SK-N-SH (cell line): ENCODE data around the gene DCLK1. TPM values are rescaled to one million over a fixed set of nuclear protein-coding genes. Genes with fewer than 3 reads are reported as not detected.

ENCODE experiments used
- GABPA ChIP-seq: IDR thresholded peaks from 2 replicates; pipeline ENCODE4 v1.4.0; 2012; ENCODE audit warnings: low read depth, mild to moderate bottlenecking
- GATA2 ChIP-seq: sonication (generic); formaldehyde crosslinking; IDR thresholded peaks from 2 replicates; pipeline ENCODE4 v1.5.0; 2020; ENCODE audit warnings: mild to moderate bottlenecking, missing genetic modification reagents
- MXI1 ChIP-seq: IDR thresholded peaks from 2 replicates; pipeline ENCODE4 v1.6.1; 2012; ENCODE audit warnings: mild to moderate bottlenecking, low read depth, low read length, improper control_type of control experiment
- NRF1 ChIP-seq: IDR thresholded peaks from 2 replicates; pipeline ENCODE4 v1.6.1; 2012; ENCODE audit warnings: low read depth, mild to moderate bottlenecking, low read length
- RFX5 ChIP-seq: IDR thresholded peaks from 2 replicates; pipeline ENCODE4 v1.6.1; 2012; ENCODE audit warnings: mild to moderate bottlenecking, improper control_type of control experiment, low read length
- RXRA ChIP-seq: IDR thresholded peaks from 2 replicates; pipeline ENCODE4 v1.4.0; 2012; ENCODE audit warnings: low read depth, mild to moderate bottlenecking, borderline replicate concordance
- SIN3A ChIP-seq: IDR thresholded peaks from 2 replicates; pipeline ENCODE4 v1.6.1; 2012; ENCODE audit warnings: low read depth, mild to moderate bottlenecking, low read length, moderate library complexity, borderline replicate concordance
- SMC3 ChIP-seq: IDR thresholded peaks from 2 replicates; pipeline ENCODE4 v1.6.1; 2012; ENCODE audit warnings: low read depth, low read length, improper control_type of control experiment
- TEAD4 ChIP-seq: IDR thresholded peaks from 2 replicates; pipeline ENCODE4 v1.4.0; 2012; ENCODE audit warnings: mild to moderate bottlenecking, borderline replicate concordance; ENCODE audit not compliant: insufficient read depth
- YY1 ChIP-seq: IDR thresholded peaks from 2 replicates; pipeline ENCODE4 v1.4.0; 2012; ENCODE audit warnings: low read depth, mild to moderate bottlenecking
- polyA plus RNA-seq, 3 experiments: library from polyadenylated mRNA; depleted of rRNA; stranded (reverse); fragments of >200 nt; gene quantifications; 2 replicates each; pipeline ENCODE4 v1.2.3, GENCODE V29; 2012
- TF ChIP-seq, protein P1 (sequence below): IDR thresholded peaks from 2 replicates; pipeline ENCODE4 v1.4.0; 2012; ENCODE audit warnings: low read depth, borderline replicate concordance
- TF ChIP-seq, protein P2 (sequence below): IDR thresholded peaks from 2 replicates; pipeline ENCODE4 v1.4.0; 2012; ENCODE audit warnings: low read depth
- TF ChIP-seq, protein P3 (sequence below): fragments of 200-600 bp; sonication (generic); IDR thresholded peaks from 2 replicates; pipeline ENCODE4 v1.6.1; 2017; ENCODE audit warnings: antibody characterized with exemption, mild to moderate bottlenecking, moderate library complexity
- TF ChIP-seq, protein P4 (sequence below): IDR thresholded peaks from 2 replicates; pipeline ENCODE4 v1.6.1; 2012; ENCODE audit warnings: mild to moderate bottlenecking, low read depth, low read length, moderate library complexity

DCLK1 gene
- polyA plus RNA-seq, 1 of the 3 experiments (the other 2 are of a cell fraction): 1.1 TPM

DNA sequence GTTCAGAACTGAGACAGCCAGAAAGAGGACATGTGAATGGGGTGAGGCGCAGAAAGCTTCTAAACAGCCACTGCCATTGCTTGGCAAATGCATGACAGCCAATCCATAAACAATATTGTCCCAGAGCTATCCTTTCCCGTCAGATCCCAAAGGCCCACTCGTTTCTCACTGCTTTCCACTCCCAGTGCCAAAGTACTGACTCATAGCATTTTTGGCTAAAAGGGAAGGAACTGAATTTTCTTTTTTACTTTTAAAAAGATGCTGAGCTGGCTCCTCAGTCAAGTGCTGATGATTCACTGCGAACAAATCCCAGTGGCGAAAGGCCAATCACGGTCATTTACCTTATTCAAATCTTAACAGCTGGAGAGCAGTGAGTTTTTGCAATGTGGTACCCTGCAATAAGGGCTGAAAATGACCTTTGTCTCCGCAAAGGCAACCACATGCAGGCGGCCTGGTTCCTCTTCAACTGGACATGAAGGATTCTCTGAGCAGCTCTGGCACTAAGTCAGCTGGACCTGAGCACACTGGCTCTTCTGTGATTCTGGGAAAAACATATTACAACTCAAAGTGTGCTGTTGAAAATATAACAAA lies 151.7 kb downstream of the DCLK1 start (continued):
- TF ChIP-seq TEAD4: peak; percentile 37; the same call in 1 of the 2 replicates
- TF ChIP-seq, protein P1, sequence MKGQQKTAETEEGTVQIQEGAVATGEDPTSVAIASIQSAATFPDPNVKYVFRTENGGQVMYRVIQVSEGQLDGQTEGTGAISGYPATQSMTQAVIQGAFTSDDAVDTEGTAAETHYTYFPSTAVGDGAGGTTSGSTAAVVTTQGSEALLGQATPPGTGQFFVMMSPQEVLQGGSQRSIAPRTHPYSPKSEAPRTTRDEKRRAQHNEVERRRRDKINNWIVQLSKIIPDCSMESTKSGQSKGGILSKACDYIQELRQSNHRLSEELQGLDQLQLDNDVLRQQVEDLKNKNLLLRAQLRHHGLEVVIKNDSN: no peak
- TF ChIP-seq, protein P2, sequence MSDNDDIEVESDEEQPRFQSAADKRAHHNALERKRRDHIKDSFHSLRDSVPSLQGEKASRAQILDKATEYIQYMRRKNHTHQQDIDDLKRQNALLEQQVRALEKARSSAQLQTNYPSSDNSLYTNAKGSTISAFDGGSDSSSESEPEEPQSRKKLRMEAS: no peak
- TF ChIP-seq RFX5: no peak
- peak; percentile 44; the same call in 1 of the 2 replicates for TF ChIP-seq SIN3A
- TF ChIP-seq MXI1: no peak
- no peak for TF ChIP-seq YY1
- TF ChIP-seq NRF1: no peak
- TF ChIP-seq RXRA: peak; percentile 24; the same call in 1 of the 2 replicates
- TF ChIP-seq, protein P3, sequence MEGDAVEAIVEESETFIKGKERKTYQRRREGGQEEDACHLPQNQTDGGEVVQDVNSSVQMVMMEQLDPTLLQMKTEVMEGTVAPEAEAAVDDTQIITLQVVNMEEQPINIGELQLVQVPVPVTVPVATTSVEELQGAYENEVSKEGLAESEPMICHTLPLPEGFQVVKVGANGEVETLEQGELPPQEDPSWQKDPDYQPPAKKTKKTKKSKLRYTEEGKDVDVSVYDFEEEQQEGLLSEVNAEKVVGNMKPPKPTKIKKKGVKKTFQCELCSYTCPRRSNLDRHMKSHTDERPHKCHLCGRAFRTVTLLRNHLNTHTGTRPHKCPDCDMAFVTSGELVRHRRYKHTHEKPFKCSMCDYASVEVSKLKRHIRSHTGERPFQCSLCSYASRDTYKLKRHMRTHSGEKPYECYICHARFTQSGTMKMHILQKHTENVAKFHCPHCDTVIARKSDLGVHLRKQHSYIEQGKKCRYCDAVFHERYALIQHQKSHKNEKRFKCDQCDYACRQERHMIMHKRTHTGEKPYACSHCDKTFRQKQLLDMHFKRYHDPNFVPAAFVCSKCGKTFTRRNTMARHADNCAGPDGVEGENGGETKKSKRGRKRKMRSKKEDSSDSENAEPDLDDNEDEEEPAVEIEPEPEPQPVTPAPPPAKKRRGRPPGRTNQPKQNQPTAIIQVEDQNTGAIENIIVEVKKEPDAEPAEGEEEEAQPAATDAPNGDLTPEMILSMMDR: no peak
- TF ChIP-seq SMC3: no peak
- no peak for TF ChIP-seq GATA2
- TF ChIP-seq GABPA: no peak
- TF ChIP-seq, protein P4, sequence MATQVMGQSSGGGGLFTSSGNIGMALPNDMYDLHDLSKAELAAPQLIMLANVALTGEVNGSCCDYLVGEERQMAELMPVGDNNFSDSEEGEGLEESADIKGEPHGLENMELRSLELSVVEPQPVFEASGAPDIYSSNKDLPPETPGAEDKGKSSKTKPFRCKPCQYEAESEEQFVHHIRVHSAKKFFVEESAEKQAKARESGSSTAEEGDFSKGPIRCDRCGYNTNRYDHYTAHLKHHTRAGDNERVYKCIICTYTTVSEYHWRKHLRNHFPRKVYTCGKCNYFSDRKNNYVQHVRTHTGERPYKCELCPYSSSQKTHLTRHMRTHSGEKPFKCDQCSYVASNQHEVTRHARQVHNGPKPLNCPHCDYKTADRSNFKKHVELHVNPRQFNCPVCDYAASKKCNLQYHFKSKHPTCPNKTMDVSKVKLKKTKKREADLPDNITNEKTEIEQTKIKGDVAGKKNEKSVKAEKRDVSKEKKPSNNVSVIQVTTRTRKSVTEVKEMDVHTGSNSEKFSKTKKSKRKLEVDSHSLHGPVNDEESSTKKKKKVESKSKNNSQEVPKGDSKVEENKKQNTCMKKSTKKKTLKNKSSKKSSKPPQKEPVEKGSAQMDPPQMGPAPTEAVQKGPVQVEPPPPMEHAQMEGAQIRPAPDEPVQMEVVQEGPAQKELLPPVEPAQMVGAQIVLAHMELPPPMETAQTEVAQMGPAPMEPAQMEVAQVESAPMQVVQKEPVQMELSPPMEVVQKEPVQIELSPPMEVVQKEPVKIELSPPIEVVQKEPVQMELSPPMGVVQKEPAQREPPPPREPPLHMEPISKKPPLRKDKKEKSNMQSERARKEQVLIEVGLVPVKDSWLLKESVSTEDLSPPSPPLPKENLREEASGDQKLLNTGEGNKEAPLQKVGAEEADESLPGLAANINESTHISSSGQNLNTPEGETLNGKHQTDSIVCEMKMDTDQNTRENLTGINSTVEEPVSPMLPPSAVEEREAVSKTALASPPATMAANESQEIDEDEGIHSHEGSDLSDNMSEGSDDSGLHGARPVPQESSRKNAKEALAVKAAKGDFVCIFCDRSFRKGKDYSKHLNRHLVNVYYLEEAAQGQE: no peak
